HepG2 (cell line): ENCODE measurements around the gene PIGR. TPM values are rescaled to one million over a fixed set of nuclear protein-coding genes. Genes with fewer than 3 reads are reported as not detected.

ENCODE experiments used
- GFI1 ChIP-seq: sonication (generic); formaldehyde crosslinking; IDR thresholded peaks from 2 replicates; pipeline ENCODE4 v1.5.0; 2020; ENCODE audit warnings: missing genetic modification reagents, mild to moderate bottlenecking, borderline replicate concordance
- MBNL3 ChIP-seq: fragments of 250-450 bp; sonication (Bioruptor Pico); conservative IDR thresholded peaks from 2 replicates; pipeline ENCODE4 v1.8.0; 2022; ENCODE audit warnings: mild to moderate bottlenecking, inconsistent platforms
- MZF1 ChIP-seq: sonication (generic); formaldehyde crosslinking; IDR thresholded peaks from 2 replicates; pipeline ENCODE4 v1.8.1; 2023; ENCODE audit warnings: mild to moderate bottlenecking, missing genetic modification reagents, borderline replicate concordance
- NFKB2 ChIP-seq: sonication (generic); formaldehyde crosslinking; IDR thresholded peaks from 2 replicates; pipeline ENCODE4 v1.4.0; 2020; ENCODE audit warnings: missing genetic modification reagents, borderline replicate concordance
- REST ChIP-seq, 2 experiments: IDR thresholded peaks; 2 replicates each; pipeline ENCODE4 v1.6.1; 2011 to 2012; ENCODE audit warnings: low read length in 2 of 2, borderline replicate concordance in 1 of 2, low read depth in 1 of 2, mild to moderate bottlenecking in 1 of 2, moderate library complexity in 1 of 2
- SNAPC2 ChIP-seq: sonication (generic); formaldehyde crosslinking; IDR thresholded peaks from 2 replicates; pipeline ENCODE4 v1.8.1; 2022; ENCODE audit warnings: mild to moderate bottlenecking, missing genetic modification reagents
- ZBED4 ChIP-seq: sonication (generic); formaldehyde crosslinking; IDR thresholded peaks from 2 replicates; pipeline ENCODE4 v1.4.0; 2020; ENCODE audit warnings: missing genetic modification reagents, borderline replicate concordance
- ZBTB26 ChIP-seq: IDR thresholded peaks from 2 replicates; pipeline ENCODE4 v1.6.1; 2016; ENCODE audit warnings: missing compliant biosample characterization, missing genetic modification reagents, borderline replicate concordance
- ZNF260 ChIP-seq: sonication (generic); formaldehyde crosslinking; IDR thresholded peaks from 2 replicates; pipeline ENCODE4 v1.4.0; 2020; ENCODE audit warnings: missing genetic modification reagents, low read depth, mild to moderate bottlenecking, borderline replicate concordance
- ZNF30 ChIP-seq: sonication (generic); formaldehyde crosslinking; IDR thresholded peaks from 2 replicates; pipeline ENCODE4 v1.5.0; 2020; ENCODE audit warnings: mild to moderate bottlenecking, missing genetic modification reagents
- ZNF333 ChIP-seq: sonication (generic); formaldehyde crosslinking; IDR thresholded peaks from 2 replicates; pipeline ENCODE4 v1.4.0; 2020; ENCODE audit warnings: mild to moderate bottlenecking, missing genetic modification reagents, borderline replicate concordance
- ZNF496 ChIP-seq: sonication (generic); formaldehyde crosslinking; IDR thresholded peaks from 2 replicates; pipeline ENCODE4 v1.8.1; 2023; ENCODE audit warnings: mild to moderate bottlenecking, moderate library complexity, missing genetic modification reagents; ENCODE audit not compliant: insufficient replicate concordance
- ZNF598 ChIP-seq: sonication (generic); formaldehyde crosslinking; IDR thresholded peaks from 2 replicates; pipeline ENCODE4 v1.5.1; 2020; ENCODE audit warnings: mild to moderate bottlenecking, missing genetic modification reagents, borderline replicate concordance
- polyA plus RNA-seq, 8 experiments: library from polyadenylated mRNA; depleted of rRNA in 3 of 8; stranded (reverse) in 7 of 8; unstranded in 1 of 8; fragments of >200 nt; fragmentation: Illumina TruSeq in 4 of 8; extraction: Trizol in 4 of 8; gene quantifications; 2 replicates each; pipeline versions ENCODE4 v1.2.1 to v1.2.3, GENCODE V29; 2011 to 2016; ENCODE audit warnings: low read depth in 4 of 8, missing spikeins in 1 of 8, mixed read lengths in 1 of 8; ENCODE audit not compliant: insufficient read depth in 1 of 8
- total RNA-seq, 5 experiments: library from RNA; depleted of rRNA; stranded (reverse); fragments of >200 nt; fragmentation: Illumina TruSeq; extraction: Trizol; gene quantifications; 2 replicates each; pipeline ENCODE4 v1.2.3, GENCODE V29; 2016; ENCODE audit warnings: low read depth in 1 of 5
- TF ChIP-seq, protein P1 (sequence below): sonication (generic); formaldehyde crosslinking; IDR thresholded peaks from 2 replicates; pipeline ENCODE4 v1.5.1; 2020; ENCODE audit warnings: mild to moderate bottlenecking, missing genetic modification reagents, borderline replicate concordance
- TF ChIP-seq, protein P2 (sequence below): sonication (generic); formaldehyde crosslinking; IDR thresholded peaks from 2 replicates; pipeline ENCODE4 v1.5.1; 2020; ENCODE audit warnings: missing genetic modification reagents, mild to moderate bottlenecking, borderline replicate concordance
- TF ChIP-seq, protein P3 (sequence below): sonication (generic); formaldehyde crosslinking; IDR thresholded peaks from 2 replicates; pipeline ENCODE4 v1.4.0; 2020; ENCODE audit warnings: missing genetic modification reagents

PIGR gene
- total and polyA plus RNA-seq, 2 of the 13 experiments (the other 11 are each of a cell fraction or from before 2014, with no cell fraction given) = not detected

DNA sequence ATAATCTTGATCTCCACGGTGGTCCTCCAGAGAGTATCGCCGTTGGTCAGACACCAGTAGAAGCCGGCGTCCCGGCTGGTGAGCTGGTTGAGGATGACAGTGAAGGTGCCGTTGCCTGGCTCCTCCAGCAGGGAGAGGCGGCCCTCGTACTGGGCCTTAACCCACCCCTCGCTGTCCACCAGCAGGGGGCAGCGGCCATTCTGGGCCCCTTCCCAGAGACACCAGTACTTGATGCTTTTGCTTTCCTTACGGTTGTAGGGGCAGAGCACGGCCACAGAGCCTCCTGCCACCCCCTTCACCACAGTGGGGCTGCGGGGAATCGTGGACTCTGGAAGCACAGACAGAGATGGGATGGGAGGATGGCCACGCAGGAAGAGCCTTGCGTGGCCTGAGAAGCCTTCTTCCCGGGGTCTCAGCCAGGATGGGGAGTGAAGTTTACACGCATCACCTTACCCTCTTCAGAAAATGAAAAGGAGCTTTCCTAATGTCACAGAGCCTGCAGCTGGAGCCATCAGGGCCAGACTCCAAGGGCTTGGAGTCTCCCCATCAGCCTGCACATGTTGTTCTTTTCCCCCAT, 10.7 kb downstream of the PIGR start (continued):
- TF ChIP-seq, protein P1, sequence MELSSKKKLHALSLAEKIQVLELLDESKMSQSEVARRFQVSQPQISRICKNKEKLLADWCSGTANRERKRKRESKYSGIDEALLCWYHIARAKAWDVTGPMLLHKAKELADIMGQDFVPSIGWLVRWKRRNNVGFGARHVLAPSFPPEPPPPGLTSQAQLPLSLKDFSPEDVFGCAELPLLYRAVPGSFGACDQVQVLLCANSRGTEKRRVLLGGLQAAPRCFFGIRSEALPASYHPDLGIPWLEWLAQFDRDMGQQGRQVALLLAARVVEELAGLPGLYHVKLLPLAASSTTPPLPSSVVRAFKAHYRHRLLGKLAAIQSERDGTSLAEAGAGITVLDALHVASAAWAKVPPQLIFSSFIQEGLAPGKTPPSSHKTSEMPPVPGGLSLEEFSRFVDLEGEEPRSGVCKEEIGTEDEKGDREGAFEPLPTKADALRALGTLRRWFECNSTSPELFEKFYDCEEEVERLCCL (CRISPR knock-in tag) = no peak
- TF ChIP-seq SNAPC2 (no peak), ZNF260 (no peak), ZNF30 (CRISPR knock-in tag) (no peak), GFI1 (CRISPR knock-in tag) (no peak), NFKB2 (CRISPR knock-in tag) (no peak), ZNF598 (CRISPR knock-in tag) (no peak), ZBTB26 (CRISPR knock-in tag) (no peak), MBNL3 (no peak), ZNF496 (CRISPR knock-in tag) (no peak), ZBED4 (CRISPR knock-in tag) (peak; percentile 50; the same call in 1 of the 2 replicates), ZNF333 (CRISPR knock-in tag) (no peak), REST (IDR thresholded peaks at IDR 0.05; ENCODE audit: borderline replicate concordance in 1 of 2, low read depth in 1 of 2, low read length in 2 of 2) (no peak), MZF1 (CRISPR knock-in tag) (no peak)
- TF ChIP-seq, protein P2, sequence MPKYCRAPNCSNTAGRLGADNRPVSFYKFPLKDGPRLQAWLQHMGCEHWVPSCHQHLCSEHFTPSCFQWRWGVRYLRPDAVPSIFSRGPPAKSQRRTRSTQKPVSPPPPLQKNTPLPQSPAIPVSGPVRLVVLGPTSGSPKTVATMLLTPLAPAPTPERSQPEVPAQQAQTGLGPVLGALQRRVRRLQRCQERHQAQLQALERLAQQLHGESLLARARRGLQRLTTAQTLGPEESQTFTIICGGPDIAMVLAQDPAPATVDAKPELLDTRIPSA (CRISPR knock-in tag) = no peak
- TF ChIP-seq, protein P3, sequence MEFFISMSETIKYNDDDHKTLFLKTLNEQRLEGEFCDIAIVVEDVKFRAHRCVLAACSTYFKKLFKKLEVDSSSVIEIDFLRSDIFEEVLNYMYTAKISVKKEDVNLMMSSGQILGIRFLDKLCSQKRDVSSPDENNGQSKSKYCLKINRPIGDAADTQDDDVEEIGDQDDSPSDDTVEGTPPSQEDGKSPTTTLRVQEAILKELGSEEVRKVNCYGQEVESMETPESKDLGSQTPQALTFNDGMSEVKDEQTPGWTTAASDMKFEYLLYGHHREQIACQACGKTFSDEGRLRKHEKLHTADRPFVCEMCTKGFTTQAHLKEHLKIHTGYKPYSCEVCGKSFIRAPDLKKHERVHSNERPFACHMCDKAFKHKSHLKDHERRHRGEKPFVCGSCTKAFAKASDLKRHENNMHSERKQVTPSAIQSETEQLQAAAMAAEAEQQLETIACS = no peak
